SK-MEL-5 (cell line): Measurements from ENCODE around the gene FBXO8. TPM values are rescaled to one million over a fixed set of nuclear protein-coding genes. Genes with fewer than 3 reads are reported as not detected.

Experiments used
- DNase-seq: peaks from one replicate; pipeline ENCODE4 v3.0.0-alpha.2; 2016; ENCODE audit warnings: low read depth, low spot score
- in situ Hi-C: cut with HindIII; loops from 2 replicates; pipeline ENCODE4 v1.10.0; 2016; ENCODE audit warnings: low sequenced_read_pairs, high pct_unique_total_duplicates, low pct_unique_long_range_greater_than_20kb
- total RNA-seq: library from RNA; depleted of rRNA; stranded (reverse); fragments of >200 nt; shearing (Covaris generic); gene quantifications from 2 replicates; pipeline ENCODE4 v1.2.3, GENCODE V29; 2014

Gene FBXO8
- total RNA-seq, 1 experiment from 2014 or later, result 35.2 TPM

- in situ Hi-C loops, result no loop called here
- DNase-seq, result no peak
Measured at GRCh38 chr4:174217273-174218126, 66.0 kb downstream of the FBXO8 start.

GRCh38 chr4:174216799-174217272 lies 66.6 kb downstream of the FBXO8 start:
- no peak for DNase-seq
- in situ Hi-C loops, result no loop called here

GRCh38 chr4:174215961-174216680 lies 67.3 kb downstream of the FBXO8 start:
- DNase-seq, result no peak
- in situ Hi-C loops, result no loop called here

GRCh38 chr4:174215057-174215456 lies 68.4 kb downstream of the FBXO8 start:
- in situ Hi-C loops, result no loop called here
- no peak for DNase-seq

- in situ Hi-C loops, result no loop called here
Measured at GRCh38 chr4:174214101-174214878, 69.2 kb downstream of the FBXO8 start.

GRCh38 chr4:174213731-174214100 lies 69.8 kb downstream of the FBXO8 start:
- no peak for DNase-seq
- in situ Hi-C loops, result no loop called here

More at GRCh38 chr4:174214101-174214878, 69.2 kb downstream of the FBXO8 start:
- DNase-seq, result no peak

GRCh38 chr4:174212061-174212460 lies 71.4 kb downstream of the FBXO8 start:
- DNase-seq, result no peak
- in situ Hi-C loops, result no loop called here

- no peak for DNase-seq
- in situ Hi-C loops, result no loop called here
Measured at GRCh38 chr4:174211622-174212044, 71.8 kb downstream of the FBXO8 start.

- in situ Hi-C loops, result no loop called here
- no peak for DNase-seq
Measured at GRCh38 chr4:174210952-174211490, 72.4 kb downstream of the FBXO8 start.

GRCh38 chr4:174210354-174210753 lies 73.1 kb downstream of the FBXO8 start:
- peak; percentile 12 for DNase-seq
- in situ Hi-C loops, result no loop called here

- in situ Hi-C loops, result no loop called here
- DNase-seq, result no peak
Measured at GRCh38 chr4:174209341-174209740, 74.1 kb downstream of the FBXO8 start.

GRCh38 chr4:174207367-174207766 lies 76.1 kb downstream of the FBXO8 start:
- in situ Hi-C loops, result no loop called here

GRCh38 chr4:174204164-174204831 lies 79.2 kb downstream of the FBXO8 start:
- DNase-seq, result no peak
- in situ Hi-C loops, result no loop called here

More at GRCh38 chr4:174207367-174207766, 76.1 kb downstream of the FBXO8 start:
- no peak for DNase-seq

GRCh38 chr4:174201871-174202270 lies 81.6 kb downstream of the FBXO8 start:
- in situ Hi-C loops, result no loop called here
- DNase-seq, result no peak

- DNase-seq, result no peak
- in situ Hi-C loops, result no loop called here
Measured at GRCh38 chr4:174199735-174200134, 83.7 kb downstream of the FBXO8 start.

GRCh38 chr4:174198828-174199227 lies 84.6 kb downstream of the FBXO8 start:
- peak; percentile 17 for DNase-seq
- in situ Hi-C loops, result no loop called here

- DNase-seq, result no peak
- in situ Hi-C loops, result no loop called here
Measured at GRCh38 chr4:174198396-174198795, 85.1 kb downstream of the FBXO8 start.
